Spleen (tissue), 7 donors: ENCODE data around the gene PTGR1.

Experiments
- CTCF ChIP-seq, 11 experiments: fragments of 200-600 bp in 7 of 11; fragments of 450-650 bp in 4 of 11; sonication (generic) in 4 of 11; IDR thresholded peaks in 8 of 11; conservative IDR thresholded peaks in 3 of 11; 1 replicate in 7 of 11; 2 replicates in 4 of 11; pipeline versions ENCODE4 v1.4.0 to v1.8.0; 2016 to 2021; ENCODE audit warnings: antibody characterized with exemption in 11 of 11, inconsistent platforms in 4 of 11, mild to moderate bottlenecking in 1 of 11
- POLR2A ChIP-seq, 3 donors: fragments of 450-650 bp; IDR thresholded peaks; one replicate each; pipeline ENCODE4 v1.5.1; 2017; ENCODE audit warnings: antibody characterized with exemption in 3 of 3, mild to moderate bottlenecking in 1 of 3
- donor health status: DM: no; HTN: no; CAD: no; lungs with moderate emphysema.
- donor health status: DM: no; HTN: no; CAD: no.
- donor health status: DM: no; HTN: no; CAD: no.

GRCh38 chr9:111572950-111573604, 26.4 kb downstream of the PTGR1 start:
- TF ChIP-seq CTCF (IDR thresholded peaks at IDR 0.05 in 8 of 11, conservative IDR thresholded peaks at IDR 0.05 in 3 of 11) (no peak), POLR2A (IDR thresholded peaks at IDR 0.05) (no peak)
